Purkinje cell (primary cell): Measurements from ENCODE around the gene SPATA12. TPM values are rescaled to one million over a fixed set of nuclear protein-coding genes. Genes with fewer than 3 reads are reported as not detected.

ENCODE experiments used
- polyA plus RNA-seq: library from polyadenylated mRNA; unstranded; fragments of >200 nt; fragmentation: Nextera tagmentation; gene quantifications from 2 replicates; pipeline ENCODE4 v1.2.1, GENCODE V29; 2014

SPATA12 gene
- not detected in 2 replicates for polyA plus RNA-seq

DNA sequence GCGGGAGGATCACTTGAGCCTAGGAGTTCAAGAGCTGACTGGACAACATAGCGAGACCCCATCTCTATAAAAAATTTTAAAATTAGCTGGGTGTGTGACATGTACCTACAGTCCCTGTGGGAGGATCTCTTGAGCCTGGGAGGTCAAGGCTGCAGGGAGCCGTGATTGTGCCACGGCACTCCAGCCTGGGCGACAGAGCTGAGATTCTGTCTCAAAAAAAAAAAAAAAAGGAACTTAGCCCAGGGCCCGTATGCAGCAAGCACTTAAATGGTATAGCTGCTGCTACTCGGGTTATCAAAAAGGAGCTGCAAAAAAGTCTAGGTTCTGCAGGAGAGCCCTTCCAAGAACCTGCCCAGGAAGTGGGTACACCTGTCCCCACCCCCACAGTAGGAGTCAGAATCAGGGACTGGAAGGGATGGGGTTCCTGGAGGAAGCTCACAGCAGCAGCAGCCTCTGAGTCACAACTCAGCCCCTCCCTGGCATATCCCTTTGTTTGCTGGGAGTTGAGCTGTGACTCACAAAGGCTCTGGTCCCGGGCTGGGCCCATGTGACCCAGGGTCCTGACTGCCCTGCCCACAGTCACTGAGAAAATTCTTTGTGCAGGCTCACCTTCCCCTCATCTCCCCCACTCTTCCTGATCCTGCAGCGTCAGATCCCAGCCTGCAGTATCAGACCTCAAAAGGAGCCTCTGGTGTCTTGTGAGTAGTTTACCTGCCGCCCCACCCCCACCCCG is at the start of gene SPATA12:
Gene SPATA12 (plus strand): TSS at position 576 of the 733 bp plus-strand sequence. CDS start 13,031 bp downstream, outside the sequence.

Other genes starting within 250 kb of the SPATA12 start
- gene IL17RD, start 104.7 kb downstream of the SPATA12 start, polyA plus RNA-seq = 0.56 and 0.63 TPM in 2 replicates
- gene HESX1, start 139.3 kb downstream of the SPATA12 start, polyA plus RNA-seq = 3.5 TPM in 1 of 2 replicates, not detected in the other
- 47.8 and 49.0 TPM in 2 replicates for gene APPL1, start 167.1 kb downstream of the SPATA12 start, polyA plus RNA-seq
- gene ASB14, start 232.0 kb downstream of the SPATA12 start, polyA plus RNA-seq = 0.13 and 1.8 TPM in 2 replicates